Keratinocyte (primary cell): ENCODE measurements around the gene TOP3B. TPM values are rescaled to one million over a fixed set of nuclear protein-coding genes. Genes with fewer than 3 reads are reported as not detected.

Experiments
- DNase-seq: peaks from one replicate; pipeline ENCODE4 v3.0.0-alpha.2; 2011; ENCODE audit warnings: low read depth, missing footprints, low spot score
- FAIRE-seq: peaks from 2 replicates; lab custom pipeline; 2011; peaks lifted over from hg19 to GRCh38; lab: Jason Lieb, UNC
- H2AFZ ChIP-seq: 2 replicates; pipeline ENCODE4 v1.6.0; 2012; ENCODE audit warnings: low read length, control low read depth, inconsistent platforms; ENCODE audit not compliant: control insufficient read depth
- H3K27ac ChIP-seq: 2 replicates; pipeline ENCODE4 v1.5.1; 2011; ENCODE audit warnings: low read length; ENCODE audit not compliant: control insufficient read depth, insufficient read depth
- H3K27me3 ChIP-seq: 3 replicates; pipeline ENCODE4 v1.6.0; 2011; ENCODE audit warnings: low read length; ENCODE audit not compliant: control insufficient read depth, insufficient read depth; ENCODE audit errors: extremely low read depth
- H3K36me3 ChIP-seq, 2 experiments: 2 replicates in 1 of 2; 3 replicates in 1 of 2; pipeline ENCODE4 v1.5.1; 2011; ENCODE audit warnings: low read length in 2 of 2, mild to moderate bottlenecking in 1 of 2; ENCODE audit not compliant: control insufficient read depth in 2 of 2, insufficient read depth in 2 of 2; ENCODE audit errors: extremely low read depth in 1 of 2
- H3K4me1 ChIP-seq: 3 replicates; pipeline ENCODE4 v1.5.1; 2011; ENCODE audit warnings: low read length; ENCODE audit not compliant: control insufficient read depth, insufficient read depth; ENCODE audit errors: extremely low read depth
- H3K4me2 ChIP-seq: 3 replicates; pipeline ENCODE4 v1.6.0; 2011; ENCODE audit warnings: low read depth, low read length; ENCODE audit not compliant: control insufficient read depth, insufficient read depth; ENCODE audit errors: extremely low read depth
- H3K4me3 ChIP-seq, 3 experiments: fragments of 200-600 bp in 1 of 3; sonication (generic) in 1 of 3; 2 replicates in 2 of 3; 3 replicates in 1 of 3; pipeline ENCODE4 v1.5.1; 2011 to 2016; ENCODE audit warnings: low read length in 3 of 3, mild to moderate bottlenecking in 3 of 3, control low read depth in 2 of 3, inconsistent platforms in 1 of 3, low read depth in 1 of 3, mixed read lengths in 1 of 3, mixed run types in 1 of 3, moderate library complexity in 1 of 3; ENCODE audit not compliant: control insufficient read depth in 2 of 3, insufficient read depth in 2 of 3; ENCODE audit errors: extremely low read depth in 1 of 3
- H3K79me2 ChIP-seq: 2 replicates; pipeline ENCODE4 v1.6.0; 2012; ENCODE audit warnings: low read length; ENCODE audit not compliant: control insufficient read depth, insufficient read depth
- H3K9ac ChIP-seq: 3 replicates; pipeline ENCODE4 v1.6.0; 2011; ENCODE audit warnings: low read length; ENCODE audit not compliant: control insufficient read depth, insufficient read depth; ENCODE audit errors: extremely low read depth
- H3K9me1 ChIP-seq: 3 replicates; pipeline ENCODE4 v1.6.0; 2011; ENCODE audit warnings: low read length; ENCODE audit not compliant: control insufficient read depth, insufficient read depth; ENCODE audit errors: extremely low read depth
- H3K9me3 ChIP-seq: 2 replicates; pipeline ENCODE4 v1.5.1; 2012; ENCODE audit warnings: low read depth, low read length; ENCODE audit not compliant: control insufficient read depth
- H4K20me1 ChIP-seq: 3 replicates; pipeline ENCODE4 v1.6.0; 2011; ENCODE audit warnings: low read length; ENCODE audit not compliant: control insufficient read depth, insufficient read depth; ENCODE audit errors: extremely low read depth
- CTCF ChIP-seq, 3 experiments: IDR thresholded peaks in 1 of 3; conservative IDR thresholded peaks in 1 of 3; optimal IDR thresholded peaks in 1 of 3; 2 replicates in 2 of 3; 3 replicates in 1 of 3; pipeline versions ENCODE3 to v1.5.1; 2011; ENCODE audit warnings: low read length in 3 of 3, mild to moderate bottlenecking in 3 of 3, moderate library complexity in 2 of 3, control low read depth in 1 of 3, inconsistent platforms in 1 of 3; ENCODE audit not compliant: insufficient read depth in 2 of 3; ENCODE audit errors: extremely low read depth in 1 of 3
- EZH2 ChIP-seq: IDR thresholded peaks from one replicate; pipeline ENCODE4 v1.6.1; 2012; ENCODE audit warnings: inconsistent platforms, mild to moderate bottlenecking, low read length, moderate library complexity
- dilution Hi-C: fragments of 300-500 bp; cut with MboI; formaldehyde crosslinking; loops from one replicate; pipeline ENCODE4 v1.7.0; 2020; ENCODE audit warnings: low sequenced_read_pairs; ENCODE audit not compliant: extremely low pct_ligation_motif_present
- polyA plus RNA-seq, 5 experiments: library from polyadenylated mRNA; depleted of rRNA in 3 of 5; stranded (reverse) in 3 of 5; stranded (forward) in 1 of 5; unstranded in 1 of 5; fragments of >200 nt; gene quantifications; 1 replicate in 1 of 5; 2 replicates in 3 of 5; 3 replicates in 1 of 5; pipeline versions ENCODE4 v1.2.1 to v1.2.3, GENCODE V29; 2011 to 2012; ENCODE audit warnings: missing spikeins in 2 of 5, low read depth in 1 of 5, low replicate concordance in 1 of 5

Gene TOP3B
- polyA plus RNA-seq, 1 donor (not counting 4 experiments of a cell fraction or from before 2014, with no cell fraction given), result 13.8 TPM

GRCh38 chr22:21974058-21974649 lies 8.4 kb downstream of the TOP3B start:
- no peak for TF ChIP-seq EZH2
- TF ChIP-seq CTCF (optimal IDR thresholded peaks at IDR 0.05 in 1 of 3, IDR thresholded peaks at IDR 0.05 in 1 of 3, conservative IDR thresholded peaks at IDR 0.05 in 1 of 3; ENCODE audit: extremely low read depth in 1 of 3, insufficient read depth in 2 of 3, low read length in 3 of 3), result no peak
- no peaks in the 10 kb centered on the region for H3K9me1 ChIP-seq
- dilution Hi-C loops, result no loop called here
- FAIRE-seq, result no peak
- H3K36me3 ChIP-seq, result peaks cover 42 to 53% of the 10 kb centered on the region in 2 experiments
- H4K20me1 ChIP-seq, result peaks cover 7% of the 10 kb centered on the region
- H3K27me3 ChIP-seq, result no peaks in the 10 kb centered on the region
- H2AFZ ChIP-seq, result no peak overlapping the region
- peaks cover 6% of the 10 kb centered on the region for H3K4me1 ChIP-seq
- no peak overlapping the region for H3K9ac ChIP-seq
- peaks cover 13% of the 10 kb centered on the region for H3K79me2 ChIP-seq
- no peaks in the 10 kb centered on the region for H3K9me3 ChIP-seq
- DNase-seq, result no peak
- no peak overlapping the region for H3K27ac ChIP-seq
- H3K4me2 ChIP-seq, result no peak overlapping the region
- no peak overlapping the region for H3K4me3 ChIP-seq

- peaks cover 44 to 59% of the 10 kb centered on the region in 2 experiments for H3K36me3 ChIP-seq
- no peak overlapping the region for H3K27ac ChIP-seq
- no peaks in the 10 kb centered on the region for H3K27me3 ChIP-seq
- H2AFZ ChIP-seq, result no peak overlapping the region
- dilution Hi-C loops, result no loop called here
- TF ChIP-seq CTCF (optimal IDR thresholded peaks at IDR 0.05 in 1 of 3, IDR thresholded peaks at IDR 0.05 in 1 of 3, conservative IDR thresholded peaks at IDR 0.05 in 1 of 3; ENCODE audit: extremely low read depth in 1 of 3, insufficient read depth in 2 of 3, low read length in 3 of 3), result no peak
- TF ChIP-seq EZH2, result no peak
- H3K4me3 ChIP-seq, result no peak overlapping the region
- peaks cover 6% of the 10 kb centered on the region for H3K4me1 ChIP-seq
- no peak overlapping the region for H3K4me2 ChIP-seq
- H4K20me1 ChIP-seq, result peaks cover 7% of the 10 kb centered on the region
- no peak overlapping the region for H3K9ac ChIP-seq
- H3K9me3 ChIP-seq, result no peaks in the 10 kb centered on the region
- DNase-seq (no peak), FAIRE-seq (no peak)
- no peaks in the 10 kb centered on the region for H3K9me1 ChIP-seq
- H3K79me2 ChIP-seq, result peaks cover 8% of the 10 kb centered on the region
Observed at GRCh38 chr22:21972806-21973205, 9.8 kb downstream of the TOP3B start.
